Stimulated activated CD4-positive, alpha-beta T cell treated with anti-CD3 and anti-CD28 coated beads, Interleukin-2, amount 100 ng/mL, for 48 hours (primary cell): Measurements from ENCODE around the gene A4GNT.
"Not testable (repeated sequence)": the region's sequence is repeated elsewhere in the genome, so short reads cannot be mapped to it uniquely, and the experiment has no call there.

ENCODE experiments used
- DNase-seq, 2 donors: peaks; one replicate each; pipeline ENCODE4 v3.0.0-alpha.2; 2020

The A4GNT gene

GRCh38 chr3:138118612-138119422, 13.4 kb downstream of the A4GNT start:
- DNase-seq, result peak; percentile 54 to 67

DNA sequence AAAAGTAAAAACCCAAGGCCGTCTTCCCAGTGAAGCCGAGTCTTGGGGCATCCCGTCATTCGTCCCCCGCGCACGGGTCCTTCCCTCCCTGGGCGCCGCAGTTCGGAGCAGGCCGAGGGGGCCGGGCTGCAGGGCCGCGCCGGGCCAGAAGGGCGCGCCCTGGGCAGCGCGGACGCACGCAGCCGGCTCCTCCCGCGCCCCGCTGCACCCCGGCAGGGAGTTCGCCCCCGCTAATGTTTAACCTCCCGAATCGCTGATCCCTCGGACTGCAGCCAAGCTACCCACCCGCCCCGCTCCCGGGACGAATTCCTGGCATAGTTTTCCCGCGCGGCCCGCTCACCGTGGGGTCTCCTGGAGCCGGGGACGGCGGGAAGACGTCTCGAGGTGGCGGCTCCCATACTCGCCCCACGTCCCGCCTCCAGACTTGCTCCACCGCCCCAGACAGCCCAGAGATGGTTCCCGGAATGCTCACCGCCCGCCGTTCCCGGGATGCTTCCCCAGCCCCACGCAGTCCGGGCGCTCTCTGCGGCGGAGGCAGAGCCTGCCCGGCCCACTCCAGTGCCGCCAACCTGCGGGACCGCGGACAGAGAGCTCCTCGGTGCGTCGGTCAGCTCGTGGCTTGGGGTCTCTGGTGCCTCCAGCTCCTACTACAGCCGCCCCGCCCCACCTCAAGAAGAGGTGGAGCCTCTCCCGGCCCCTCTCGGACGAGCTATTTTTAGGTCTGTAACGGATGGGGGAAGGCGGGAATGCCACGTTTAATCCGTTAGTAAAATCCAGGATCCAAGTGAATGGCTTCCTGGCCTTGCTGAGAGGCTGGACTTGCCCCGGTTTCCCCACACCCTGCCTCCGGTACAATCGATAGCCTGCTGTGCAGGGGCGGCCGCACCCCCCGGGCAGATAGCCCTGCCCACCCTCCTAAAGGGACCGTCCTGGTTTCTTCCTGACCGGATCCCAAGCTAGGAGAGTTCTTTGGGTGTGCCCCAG, 16.9 kb downstream of the A4GNT start, which contains the start of gene DZIP1L:
TSS of gene DZIP1L (minus strand) at position 621 of the 984 bp plus-strand sequence. CDS start 11,637 bp downstream, outside the sequence.
- peak; percentile 15 to 39 for DNase-seq

DNA sequence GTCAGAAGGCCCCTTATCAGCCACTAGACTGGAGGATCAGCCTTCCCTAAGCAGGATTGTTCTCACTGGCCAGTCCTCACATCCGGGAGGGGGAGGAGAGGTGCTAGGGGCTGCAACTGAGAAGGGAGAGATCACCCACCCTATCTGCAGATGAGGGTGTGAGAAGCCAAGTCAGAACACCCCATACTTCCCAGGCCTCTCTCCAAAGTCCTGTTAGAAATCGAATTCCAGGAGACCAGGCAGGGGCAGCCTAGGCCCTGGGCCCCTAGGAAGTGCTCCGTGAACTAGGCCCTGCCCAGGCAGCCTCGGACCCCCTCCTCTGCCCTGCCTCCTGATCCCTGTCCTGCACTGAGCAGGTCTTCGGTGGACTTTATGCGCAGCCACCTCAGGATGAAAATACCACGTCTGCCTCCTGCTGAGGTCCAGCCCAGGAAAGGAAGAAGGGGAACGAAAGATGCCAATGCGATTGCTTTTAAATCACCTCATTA, 17.7 kb downstream of the A4GNT start:
- no peak for DNase-seq

- DNase-seq, result no peak
Measured at GRCh38 chr3:138113326-138113725, 18.9 kb downstream of the A4GNT start.

- DNase-seq, result no peak
Measured at GRCh38 chr3:138112362-138112761, 19.8 kb downstream of the A4GNT start.

DNA sequence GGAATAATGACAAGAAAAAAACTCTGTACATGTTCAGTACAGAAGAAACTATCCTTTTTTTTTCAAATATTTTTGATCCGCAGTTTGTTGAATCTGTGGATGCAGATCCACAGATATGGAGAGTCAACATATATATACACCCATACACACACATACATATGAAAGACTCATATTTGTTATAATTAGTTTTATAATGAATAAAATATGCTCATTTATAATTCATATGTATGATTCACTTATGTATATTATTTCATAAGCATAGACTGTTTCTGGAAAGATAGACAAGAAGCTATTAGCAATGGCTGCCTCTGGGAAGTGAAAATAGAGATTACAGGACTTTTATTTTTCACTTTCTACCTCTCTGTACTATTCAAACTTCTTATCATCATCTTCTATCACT, 26.6 kb downstream of the A4GNT start:
- no peak for DNase-seq

- DNase-seq, result no peak
Measured at GRCh38 chr3:138103466-138103865, 28.7 kb downstream of the A4GNT start.

- DNase-seq, result not testable (repeated sequence)
Measured at GRCh38 chr3:138101351-138101940, 30.7 kb downstream of the A4GNT start.

DNA sequence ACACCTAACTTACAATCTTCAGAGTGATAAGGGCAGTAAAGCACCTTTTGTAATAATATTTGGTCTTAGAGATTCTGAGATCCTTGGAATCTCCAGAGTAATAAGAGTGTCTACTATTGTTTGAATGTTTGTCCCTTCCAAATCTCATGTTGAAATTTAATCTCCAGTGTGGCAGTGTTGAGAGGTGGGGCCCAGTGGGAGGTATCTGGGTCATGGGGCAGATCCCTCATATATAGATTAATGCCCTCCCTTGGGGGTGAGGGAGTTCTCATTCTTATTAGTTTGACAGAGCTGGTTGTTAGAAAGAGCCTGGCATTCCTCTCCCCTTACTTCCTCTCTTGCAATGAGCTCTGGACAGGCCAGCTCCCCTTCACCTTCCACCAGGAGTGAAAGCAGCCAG, 32.8 kb downstream of the A4GNT start:
- no peak for DNase-seq

DNA sequence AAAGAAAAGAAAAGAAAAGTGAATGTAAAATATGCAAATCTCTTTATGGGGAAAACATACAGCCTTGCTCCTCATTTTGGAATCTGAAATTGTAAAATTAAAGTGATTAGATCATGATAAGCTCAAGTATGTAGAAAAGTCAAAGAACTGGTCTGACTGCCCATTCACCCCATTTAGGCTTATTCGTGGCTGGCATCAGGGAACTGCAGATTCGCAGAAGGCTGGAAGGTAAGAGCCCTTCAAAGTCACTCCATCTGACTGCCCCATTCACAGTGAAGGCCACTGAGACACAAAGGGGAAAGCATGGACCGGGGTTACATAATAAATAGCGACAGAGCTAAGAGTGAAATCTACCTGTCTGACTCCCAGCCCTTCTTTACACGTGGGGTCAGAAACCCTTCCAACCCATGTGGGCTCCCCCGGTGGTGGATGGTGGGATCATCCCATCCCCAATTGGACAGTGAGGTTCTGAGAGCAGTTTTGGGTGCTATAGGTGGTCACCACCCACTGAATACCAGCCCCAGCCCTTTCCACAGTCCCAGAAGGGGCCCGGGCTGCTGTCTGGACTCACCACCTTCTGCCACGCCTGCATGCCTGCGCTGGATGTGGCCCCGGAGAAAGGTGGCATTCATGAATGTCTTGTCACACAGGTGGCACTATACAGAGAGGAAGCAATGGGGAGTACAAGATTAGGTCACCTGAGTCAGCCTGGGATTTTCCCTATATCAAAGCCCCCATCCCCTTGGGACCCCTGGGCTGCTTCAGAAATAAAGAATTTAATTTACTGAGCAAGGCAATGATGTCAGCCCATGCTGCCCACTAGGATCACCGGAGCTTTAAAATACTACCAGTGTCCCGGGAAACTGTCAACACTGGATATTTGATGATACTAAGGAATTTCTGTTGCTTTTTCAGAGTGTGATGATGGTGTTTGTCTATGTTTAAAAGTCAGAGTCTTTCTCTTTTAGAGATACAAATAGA, 34.7 kb downstream of the A4GNT start:
- no peak for DNase-seq

DNA sequence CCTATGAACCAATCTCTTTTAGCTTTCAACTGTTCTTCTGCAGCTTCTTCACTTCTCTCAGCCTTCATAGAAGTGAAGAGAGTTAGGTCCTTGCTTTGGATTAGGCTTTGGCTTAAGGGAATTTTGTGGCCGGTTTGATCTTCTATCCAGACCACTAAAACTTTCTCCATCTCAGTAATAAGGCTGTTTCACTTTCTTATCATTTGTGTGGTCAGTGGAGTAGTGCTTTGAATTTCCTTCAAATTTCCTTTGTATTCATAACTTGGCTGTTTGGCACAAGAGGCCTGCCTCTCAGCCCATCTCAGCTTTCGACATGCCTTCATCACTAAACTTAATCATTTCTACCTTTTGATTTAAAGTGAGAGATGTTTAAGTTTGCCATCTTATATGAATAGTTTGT, 38.5 kb downstream of the A4GNT start:
- DNase-seq, result no peak

DNA sequence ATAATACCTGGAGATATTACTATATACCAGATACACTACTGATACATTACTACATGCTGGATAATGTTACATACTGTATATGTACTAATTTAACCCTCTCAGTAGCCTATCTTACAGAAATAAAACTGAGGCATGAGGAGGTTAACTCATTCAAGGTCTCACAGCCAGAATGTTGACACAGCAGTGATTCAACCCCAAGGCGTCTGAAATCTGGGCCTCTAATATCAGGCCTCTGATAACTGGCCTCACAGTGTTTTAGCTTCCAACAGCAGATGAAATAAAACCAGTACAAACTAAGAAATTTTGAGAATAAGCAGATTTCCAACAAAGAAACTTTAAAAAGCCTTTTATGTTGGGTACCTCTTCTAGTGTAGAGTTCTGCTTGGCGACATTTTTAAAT, 40.2 kb downstream of the A4GNT start:
- no peak for DNase-seq

DNA sequence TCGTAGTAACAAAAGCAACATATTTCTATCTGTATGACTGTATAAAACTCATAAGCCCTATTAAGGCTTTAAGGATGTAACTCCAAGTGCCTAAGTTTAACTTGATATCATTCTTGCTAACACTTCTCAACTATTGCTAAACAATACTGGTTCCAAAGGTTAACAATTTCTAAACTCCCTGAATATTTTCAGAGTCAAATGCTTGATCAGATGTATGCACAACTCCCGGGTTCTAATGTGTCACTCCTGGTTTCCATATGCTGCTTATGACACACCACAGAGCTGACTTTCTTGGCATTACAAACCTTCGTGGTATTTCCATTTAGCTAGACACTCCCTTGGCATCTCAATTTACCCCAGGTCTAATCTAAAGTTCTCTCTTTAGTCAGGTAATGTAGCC, 43.1 kb downstream of the A4GNT start:
- no peak for DNase-seq

GRCh38 chr3:138085745-138086144, 46.4 kb downstream of the A4GNT start:
- DNase-seq, result not testable (repeated sequence)

DNA sequence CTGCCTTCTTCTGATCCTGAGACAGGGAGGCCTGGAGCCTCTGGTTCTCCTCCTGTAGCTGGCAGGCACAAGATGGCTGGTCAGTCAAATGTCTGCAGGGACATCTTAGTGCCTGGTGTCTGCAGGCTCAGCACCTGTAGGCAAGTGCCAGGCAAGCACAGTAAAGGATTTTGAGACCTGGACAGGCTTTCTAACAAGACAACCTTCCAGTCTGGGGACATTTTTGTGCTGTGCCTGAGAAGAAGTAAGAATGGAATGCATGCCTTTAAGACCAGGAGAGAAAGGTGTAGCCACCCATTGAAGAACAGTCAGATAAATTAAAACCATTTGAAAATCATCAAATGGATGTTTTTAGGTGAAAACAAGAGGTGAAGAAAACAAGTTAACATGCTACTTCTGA, 48.0 kb downstream of the A4GNT start:
- no peak for DNase-seq

DNA sequence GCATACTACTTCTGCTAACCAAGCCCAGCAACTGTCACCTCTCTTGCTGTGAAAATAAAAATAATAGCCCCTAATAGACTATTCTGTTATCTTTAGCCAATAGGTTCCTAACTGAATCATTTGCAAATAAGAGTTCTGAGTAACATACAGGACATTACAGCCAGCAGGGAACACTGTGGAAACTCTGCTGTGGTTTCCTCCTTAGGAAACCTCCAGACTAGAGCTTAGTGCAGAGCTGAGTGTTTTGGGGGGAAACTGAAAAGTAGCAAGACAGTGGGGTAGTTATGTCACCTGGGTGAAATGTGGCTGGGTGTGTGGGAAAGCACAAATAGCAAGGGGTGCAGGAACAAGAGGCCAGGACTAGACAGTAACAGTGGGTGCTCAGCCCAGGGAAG, 49.2 kb downstream of the A4GNT start:
- DNase-seq, result no peak

GRCh38 chr3:138082085-138082991, 49.9 kb downstream of the A4GNT start:
- DNase-seq, result no peak

DNA sequence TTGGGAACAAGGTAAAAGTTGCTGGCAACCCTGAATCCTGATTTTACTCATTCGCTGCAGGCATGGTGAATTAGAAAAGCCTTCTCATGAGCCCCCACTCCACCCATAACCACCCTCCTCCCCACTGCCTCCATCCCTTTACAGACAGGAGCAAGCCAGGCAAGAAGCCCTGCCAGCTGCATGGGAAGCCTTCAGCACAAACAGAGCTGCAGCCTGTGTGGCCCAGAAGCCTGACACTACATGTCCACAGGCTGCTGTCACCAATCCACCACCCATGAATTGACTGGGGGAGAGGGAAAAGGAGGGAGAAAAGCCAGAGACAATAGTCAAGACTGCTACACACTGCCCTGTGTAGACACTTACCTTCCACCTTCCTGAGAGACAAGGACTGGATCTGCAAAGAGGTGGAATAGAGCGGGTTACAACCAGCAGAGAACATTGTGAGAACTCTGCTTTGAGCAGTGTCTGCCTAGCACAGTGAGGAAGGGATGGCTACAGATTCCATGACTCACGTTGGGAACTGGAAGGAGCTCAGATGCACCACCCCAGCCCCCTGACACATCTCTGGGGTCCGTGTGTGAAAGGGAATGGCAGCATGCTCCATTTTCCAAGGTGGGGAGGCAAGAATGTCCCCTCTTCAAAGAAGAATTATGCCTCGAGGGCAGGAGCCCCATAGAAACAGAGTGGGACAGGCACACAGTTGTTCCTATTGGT, 50.7 kb downstream of the A4GNT start:
- DNase-seq, result no peak

- no peak for DNase-seq
Measured at GRCh38 chr3:138079901-138080300, 52.3 kb downstream of the A4GNT start.

- DNase-seq, result no peak
Measured at GRCh38 chr3:138078901-138079344, 53.3 kb downstream of the A4GNT start.
